ENCODE data around the gene TINAG. TPM values are rescaled to one million over a fixed set of nuclear protein-coding genes. Genes with fewer than 3 reads are reported as not detected.
A peak's percentile ranks its signal among the peaks of the same experiment; 100 is the strongest.

Gene TINAG
- total RNA-seq, 1 donor: not detected

- H3K4me3 ChIP-seq (ENCODE audit: low read depth, low read length): no peak overlapping the region
- no peak for DNase-seq (ENCODE audit: low read depth)
- TF ChIP-seq, protein P1, sequence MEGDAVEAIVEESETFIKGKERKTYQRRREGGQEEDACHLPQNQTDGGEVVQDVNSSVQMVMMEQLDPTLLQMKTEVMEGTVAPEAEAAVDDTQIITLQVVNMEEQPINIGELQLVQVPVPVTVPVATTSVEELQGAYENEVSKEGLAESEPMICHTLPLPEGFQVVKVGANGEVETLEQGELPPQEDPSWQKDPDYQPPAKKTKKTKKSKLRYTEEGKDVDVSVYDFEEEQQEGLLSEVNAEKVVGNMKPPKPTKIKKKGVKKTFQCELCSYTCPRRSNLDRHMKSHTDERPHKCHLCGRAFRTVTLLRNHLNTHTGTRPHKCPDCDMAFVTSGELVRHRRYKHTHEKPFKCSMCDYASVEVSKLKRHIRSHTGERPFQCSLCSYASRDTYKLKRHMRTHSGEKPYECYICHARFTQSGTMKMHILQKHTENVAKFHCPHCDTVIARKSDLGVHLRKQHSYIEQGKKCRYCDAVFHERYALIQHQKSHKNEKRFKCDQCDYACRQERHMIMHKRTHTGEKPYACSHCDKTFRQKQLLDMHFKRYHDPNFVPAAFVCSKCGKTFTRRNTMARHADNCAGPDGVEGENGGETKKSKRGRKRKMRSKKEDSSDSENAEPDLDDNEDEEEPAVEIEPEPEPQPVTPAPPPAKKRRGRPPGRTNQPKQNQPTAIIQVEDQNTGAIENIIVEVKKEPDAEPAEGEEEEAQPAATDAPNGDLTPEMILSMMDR (IDR thresholded peaks at IDR 0.05; ENCODE audit: insufficient read depth, low read length): no peak
Observed at GRCh38 chr6:54403096-54403495, 94.9 kb downstream of the TINAG start.

DNA sequence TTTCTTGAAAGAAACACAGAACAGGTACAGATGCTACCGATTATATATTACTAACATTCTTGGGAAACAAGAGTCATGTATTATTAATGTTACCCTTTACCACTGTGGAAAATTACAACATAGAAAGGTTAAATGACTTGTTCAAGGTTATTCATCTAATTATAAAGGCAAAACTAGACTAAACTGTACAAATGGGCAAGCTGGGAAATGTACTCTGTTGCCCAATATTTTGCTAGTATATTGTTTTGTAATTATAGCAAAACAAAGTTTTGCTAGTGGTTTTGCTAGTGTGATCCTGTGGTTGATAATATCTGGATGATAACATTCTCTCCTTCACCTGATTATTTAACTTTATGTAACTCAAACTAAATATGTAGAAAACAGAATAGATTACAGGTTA is 96.5 kb downstream of the TINAG start:
- no peak overlapping the region for H3K4me3 ChIP-seq (ENCODE audit: low read depth, low read length)
- TF ChIP-seq, protein P1 (IDR thresholded peaks at IDR 0.05; ENCODE audit: insufficient read depth, low read length): no peak
- DNase-seq (ENCODE audit: low read depth): no peak

GRCh38 chr6:54411767-54412166 is 103.5 kb downstream of the TINAG start:
- H3K4me3 ChIP-seq (ENCODE audit: low read depth, low read length): no peak overlapping the region
- TF ChIP-seq, protein P1 (IDR thresholded peaks at IDR 0.05; ENCODE audit: insufficient read depth, low read length): no peak
- no peak for DNase-seq (ENCODE audit: low read depth)

- no peak for DNase-seq (ENCODE audit: low read depth)
- no peak overlapping the region for H3K4me3 ChIP-seq (ENCODE audit: low read depth, low read length)
- TF ChIP-seq, protein P1 (IDR thresholded peaks at IDR 0.05; ENCODE audit: insufficient read depth, low read length): no peak
Observed at GRCh38 chr6:54415517-54415916, 107.3 kb downstream of the TINAG start.

- peak; percentile 93 for DNase-seq (ENCODE audit: low read depth)
- TF ChIP-seq, protein P1 (IDR thresholded peaks at IDR 0.05; ENCODE audit: insufficient read depth, low read length): no peak
- H3K4me3 ChIP-seq (ENCODE audit: low read depth, low read length): no peak overlapping the region
Observed at GRCh38 chr6:54419885-54420284, 111.6 kb downstream of the TINAG start.

DNA sequence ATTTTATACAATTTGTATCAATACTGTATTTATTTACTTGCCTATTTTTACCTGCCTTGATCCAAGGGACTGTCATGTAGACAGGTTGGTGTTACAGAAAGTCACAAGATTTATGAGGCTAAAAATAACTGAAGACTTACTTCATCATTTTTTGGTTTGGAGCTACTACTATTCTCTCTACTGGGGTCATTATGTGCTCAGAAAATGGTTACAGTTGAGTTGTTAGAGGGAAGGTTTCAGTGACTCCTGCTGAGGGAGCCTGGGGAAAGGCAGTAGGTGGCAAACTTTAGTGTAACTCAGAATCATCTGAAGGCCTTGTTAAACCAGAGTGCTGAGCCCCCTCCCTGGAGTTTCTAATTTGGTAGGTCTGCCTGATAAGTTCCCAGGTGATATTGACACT is 118.8 kb downstream of the TINAG start:
- no peak for DNase-seq (ENCODE audit: low read depth)

More for the DNA sequence above, 118.8 kb downstream of the TINAG start:
- H3K4me3 ChIP-seq (ENCODE audit: low read depth, low read length): no peak overlapping the region
- TF ChIP-seq, protein P1 (IDR thresholded peaks at IDR 0.05; ENCODE audit: insufficient read depth, low read length): no peak
